ENCODE results near the gene SUPT20HL2.
"Not testable (repeated sequence)": the region's sequence is repeated elsewhere in the genome, so short reads cannot be mapped to it uniquely, and the experiment has no call there.

Gene SUPT20HL2

GRCh38 chrX:24308803-24309202 lies 5.1 kb downstream of the SUPT20HL2 start:
- not testable (repeated sequence) for DNase-seq

- no peak for DNase-seq
Measured at GRCh38 chrX:24306440-24306839, 7.4 kb downstream of the SUPT20HL2 start.

DNA sequence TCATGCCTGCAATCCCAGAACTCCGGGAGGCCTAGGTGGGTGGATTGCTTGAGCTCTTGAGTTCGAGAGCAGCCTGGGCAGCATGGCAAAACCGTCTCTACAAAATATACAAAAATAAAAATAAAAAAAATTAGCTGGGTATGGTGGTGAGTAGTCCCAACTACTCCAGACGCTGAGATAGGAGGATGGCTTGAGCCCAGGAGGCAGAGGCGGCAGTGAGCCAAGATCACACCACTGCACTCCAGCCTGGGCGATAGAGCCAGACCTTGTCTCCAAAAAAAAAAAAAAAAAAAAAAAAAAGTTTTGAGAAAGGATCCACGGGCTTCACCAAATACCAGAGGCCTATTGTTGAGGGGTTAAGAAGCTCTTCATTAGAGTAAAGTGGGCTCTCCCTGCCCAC lies 8.0 kb downstream of the SUPT20HL2 start:
- no peak for DNase-seq

DNA sequence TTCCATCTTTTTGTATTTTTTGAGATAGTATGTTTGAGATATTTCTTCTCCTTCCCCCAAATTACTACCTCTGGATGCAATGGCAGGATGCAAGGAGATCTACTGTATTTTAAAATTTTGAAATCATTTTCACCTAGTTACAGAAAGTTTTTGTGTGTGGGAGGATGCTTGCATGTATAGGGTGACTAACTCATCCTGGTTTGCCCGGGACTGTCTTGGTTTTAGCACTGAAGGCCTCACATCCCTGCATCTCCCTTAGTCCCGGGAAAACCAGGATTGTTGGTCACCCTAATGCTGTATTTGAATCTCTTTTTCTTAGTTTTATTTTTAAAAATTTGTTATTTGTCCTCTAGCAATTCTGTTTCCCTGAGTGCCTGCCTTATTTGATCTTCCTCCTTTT lies 12.1 kb downstream of the SUPT20HL2 start:
- no peak for DNase-seq

GRCh38 chrX:24301060-24301459 lies 12.8 kb downstream of the SUPT20HL2 start:
- DNase-seq: no peak

DNA sequence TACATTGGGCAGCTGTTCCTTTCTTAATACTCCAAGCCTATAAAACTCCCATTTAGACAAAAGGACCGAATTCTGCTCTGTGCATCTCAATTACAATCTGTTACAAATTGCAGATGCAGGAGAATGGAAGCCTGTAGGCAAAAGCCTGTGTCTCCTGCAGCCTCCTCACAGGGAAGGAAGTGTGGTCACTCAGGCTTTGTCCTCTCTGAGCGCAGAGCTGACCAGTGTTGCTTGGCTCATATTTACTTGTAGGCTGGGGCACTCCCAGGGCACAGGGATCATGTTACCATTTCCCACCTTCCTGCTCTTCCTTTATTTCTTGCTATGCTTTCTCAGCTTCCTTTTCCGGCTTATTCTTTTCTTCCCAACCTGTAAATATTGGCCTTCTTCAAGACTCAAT lies 15.7 kb downstream of the SUPT20HL2 start:
- DNase-seq: no peak

GRCh38 chrX:24294619-24295018 lies 19.2 kb downstream of the SUPT20HL2 start:
- no peak for DNase-seq

DNA sequence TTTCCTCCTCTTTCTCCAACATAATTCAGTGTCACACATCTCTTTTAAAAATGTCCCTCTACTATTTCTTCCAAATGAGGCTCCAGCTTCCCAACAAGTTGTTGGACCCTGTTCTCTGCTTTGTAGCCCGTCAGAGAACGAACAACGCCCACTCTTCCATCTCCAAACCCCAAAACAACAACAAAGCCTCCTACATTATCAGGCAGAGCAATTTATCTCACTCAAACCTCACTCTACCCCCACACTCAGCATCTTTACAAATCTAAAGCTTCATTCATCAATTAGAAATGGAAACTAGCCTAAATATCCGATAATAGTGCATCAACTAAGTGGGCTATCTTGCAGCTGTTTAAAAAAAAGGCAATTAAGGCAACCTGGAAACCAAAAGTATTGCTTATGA lies 20.5 kb downstream of the SUPT20HL2 start:
- no peak for DNase-seq

DNA sequence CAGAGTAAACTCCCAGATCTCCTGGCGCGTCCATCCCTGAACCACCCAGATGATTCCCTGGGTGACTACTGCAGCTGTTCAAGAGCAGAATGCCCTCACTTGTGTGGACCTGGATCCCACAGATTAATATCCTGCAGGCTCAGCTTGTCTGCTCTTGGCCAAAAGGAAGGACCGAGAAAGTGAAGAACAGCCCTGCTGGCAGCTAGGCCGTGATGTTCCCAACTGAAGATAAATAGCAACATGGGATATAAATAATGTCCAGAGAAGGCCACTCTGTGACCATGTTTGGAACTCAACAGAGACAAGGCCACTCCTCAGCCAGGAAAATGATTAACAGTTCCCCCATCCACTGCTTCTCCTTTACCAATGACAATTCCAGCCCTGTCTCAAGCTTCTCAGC lies 21.5 kb downstream of the SUPT20HL2 start:
- no peak for DNase-seq

- no peak for DNase-seq
Measured at GRCh38 chrX:24285082-24285481, 28.8 kb downstream of the SUPT20HL2 start.

DNA sequence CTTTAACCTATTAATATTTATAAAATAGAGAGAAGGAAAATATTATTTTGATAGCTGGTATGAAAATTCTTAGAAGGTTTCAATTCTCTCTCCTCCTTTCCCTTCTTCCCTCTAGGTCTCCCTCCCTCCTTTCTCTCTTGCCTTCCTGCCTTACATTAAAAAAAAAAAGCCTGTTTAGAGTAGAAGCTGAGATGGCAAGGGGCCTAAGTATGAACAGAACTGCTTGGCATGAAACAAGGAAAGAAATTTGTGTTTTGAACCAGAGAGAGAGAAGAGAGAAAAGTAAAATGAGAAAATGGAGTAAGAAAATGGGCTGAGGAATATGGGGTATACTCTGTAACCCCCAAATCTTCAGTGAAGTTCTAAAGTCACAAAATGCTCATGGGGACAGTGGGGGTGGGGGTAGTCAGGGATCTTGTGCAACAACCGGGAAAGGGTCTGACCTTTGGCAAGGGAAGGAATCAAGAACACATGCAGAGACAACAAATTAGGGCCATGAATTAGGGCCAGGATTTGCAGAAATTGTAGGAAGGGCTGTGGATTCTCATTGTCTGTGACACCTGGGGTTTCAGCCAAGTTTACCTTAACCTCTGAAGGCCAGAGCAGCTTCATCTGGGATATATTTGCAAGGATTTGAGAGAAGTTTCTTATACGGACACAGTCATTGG lies 30.6 kb downstream of the SUPT20HL2 start:
- DNase-seq: no peak

DNA sequence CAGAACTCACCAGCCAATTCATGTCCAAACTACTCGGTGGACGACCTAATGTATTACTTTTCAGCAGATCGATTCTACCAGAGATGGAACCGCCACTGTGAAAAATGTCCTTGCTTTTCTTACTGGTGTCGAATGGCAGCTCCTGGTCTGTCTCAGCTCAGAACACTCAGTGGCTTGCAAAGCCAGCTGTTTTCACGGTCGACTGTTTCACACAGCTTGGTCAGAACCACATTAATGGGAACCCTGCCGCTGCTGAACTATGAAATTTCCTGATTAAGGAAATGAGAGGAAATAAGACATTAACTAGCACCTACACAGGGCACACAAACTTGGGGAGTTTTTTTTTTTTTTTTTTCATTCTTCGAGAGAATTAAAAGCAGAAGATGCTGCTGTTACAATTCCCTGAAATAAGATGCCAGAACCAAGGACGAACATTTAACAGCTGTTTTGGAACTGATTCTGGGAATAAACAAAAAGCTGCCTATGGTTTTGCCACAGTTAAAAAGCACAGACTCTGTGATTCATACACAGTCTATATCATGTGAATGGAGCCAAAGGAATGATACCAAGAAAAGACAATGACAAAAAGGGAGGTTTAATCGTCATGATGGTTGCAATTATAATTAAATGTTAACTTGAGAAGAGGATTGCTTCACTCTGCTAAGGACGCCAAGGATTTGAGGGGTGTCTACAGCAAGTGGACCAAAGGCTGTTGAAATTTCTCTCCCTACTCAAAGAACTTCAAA lies 31.3 kb downstream of the SUPT20HL2 start:
- no peak for DNase-seq

GRCh38 chrX:24277405-24277804 lies 36.5 kb downstream of the SUPT20HL2 start:
- no peak for DNase-seq

DNA sequence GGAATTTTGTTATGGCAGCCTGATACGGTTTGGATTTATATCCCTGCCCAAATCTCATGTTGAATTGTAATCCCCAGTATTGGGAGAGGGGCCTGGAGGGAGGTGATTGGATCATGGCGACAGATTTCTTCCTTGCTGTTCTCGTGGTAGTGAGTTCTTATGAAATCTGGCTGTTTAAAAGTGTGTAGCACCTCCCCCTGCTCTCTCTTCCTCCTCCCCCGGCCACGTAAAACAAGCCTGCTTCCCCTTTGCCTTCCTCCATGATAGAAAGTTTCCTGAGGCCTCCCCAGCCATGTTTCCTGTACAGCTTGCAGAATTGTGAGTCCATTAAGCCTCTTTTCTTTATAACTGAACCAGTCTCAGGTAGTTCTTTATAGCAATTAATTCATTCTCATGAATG lies 37.9 kb downstream of the SUPT20HL2 start:
- DNase-seq: no peak

DNA sequence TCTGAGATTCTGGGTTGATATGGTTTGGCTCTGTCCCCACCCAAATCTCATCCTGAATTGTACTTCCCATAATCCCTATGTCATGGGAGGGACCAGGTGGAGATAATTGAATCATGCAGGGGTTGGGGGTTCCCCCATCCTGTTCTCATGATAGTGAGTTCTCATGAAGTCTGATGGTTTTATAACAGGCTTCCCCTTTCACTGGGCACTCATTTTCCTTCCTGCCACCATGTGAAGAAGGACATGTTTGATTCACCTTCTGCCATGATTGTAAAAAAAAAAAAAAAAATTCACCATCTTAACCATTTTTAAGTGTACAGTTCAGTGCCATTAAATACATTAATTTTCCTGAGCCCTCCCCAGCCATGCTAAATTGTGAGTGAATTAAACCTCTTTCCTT lies 42.6 kb downstream of the SUPT20HL2 start:
- DNase-seq: no peak

GRCh38 chrX:24268786-24269185 lies 45.1 kb downstream of the SUPT20HL2 start:
- no peak for DNase-seq

DNA sequence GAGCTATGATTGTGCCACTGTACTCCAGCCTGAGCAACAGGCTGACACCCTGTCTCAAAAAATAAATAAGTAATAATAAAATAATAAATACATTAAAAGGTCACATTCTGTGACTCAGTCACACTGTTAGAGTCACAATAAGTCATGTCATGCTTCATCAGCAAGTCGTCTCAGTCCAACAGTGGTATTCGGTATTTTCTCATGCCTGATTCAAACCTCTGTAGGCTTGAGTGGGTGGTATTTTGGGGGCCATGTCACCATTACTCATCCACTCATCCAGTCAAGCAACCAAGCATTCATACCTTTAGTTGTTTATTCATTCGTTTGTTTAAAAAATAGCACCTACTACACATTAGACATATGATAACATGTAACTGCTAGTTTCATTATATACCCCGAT lies 46.9 kb downstream of the SUPT20HL2 start:
- DNase-seq: no peak

- no peak for DNase-seq
Measured at GRCh38 chrX:24264383-24264782, 49.5 kb downstream of the SUPT20HL2 start.

- DNase-seq: no peak
Measured at GRCh38 chrX:24262309-24262708, 51.6 kb downstream of the SUPT20HL2 start.
